Ascending aorta (tissue), 2 donors: ENCODE data around the gene HS3ST4. TPM values are rescaled to one million over a fixed set of nuclear protein-coding genes. Genes with fewer than 3 reads are reported as not detected.

Experiments used
- DNase-seq, 2 donors: peaks; one replicate each; pipeline ENCODE4 v3.0.0-alpha.2; 2019; ENCODE audit warnings: low spot score in 2 of 2
- H3K27ac ChIP-seq, 2 donors: fragments of 200-600 bp; sonication (generic); one replicate each; pipeline ENCODE4 v1.5.1; 2016 to 2017; ENCODE audit warnings: mild to moderate bottlenecking in 1 of 2
- H3K27me3 ChIP-seq: fragments of 200-600 bp; sonication (generic); one replicate; pipeline ENCODE4 v1.5.1; 2017
- H3K36me3 ChIP-seq, 2 donors: fragments of 200-600 bp; sonication (generic); one replicate each; pipeline ENCODE4 v1.5.1; 2016
- H3K4me1 ChIP-seq, 2 donors: fragments of 200-600 bp; sonication (generic); one replicate each; pipeline ENCODE4 v1.5.1; 2016 to 2017; ENCODE audit warnings: mild to moderate bottlenecking in 1 of 2
- H3K4me3 ChIP-seq, 2 donors: fragments of 200-600 bp; sonication (generic); one replicate each; pipeline ENCODE4 v1.5.1; 2016 to 2017; ENCODE audit warnings: mild to moderate bottlenecking in 1 of 2
- H3K9me3 ChIP-seq, 2 donors: fragments of 200-600 bp; sonication (generic); one replicate each; pipeline ENCODE4 v1.5.1; 2016
- intact Hi-C: fragments of 100-400 bp; cut with DNase I; formaldehyde crosslinking; loops from one replicate; pipeline ENCODE4 v1.15.1; 2023
- total RNA-seq: library from RNA; depleted of rRNA; stranded (reverse); fragments of >200 nt; gene quantifications from one replicate; pipeline ENCODE4 v1.1.0, GENCODE V29; 2016
- TF ChIP-seq, protein P1 (sequence below), 3 experiments: fragments of 200-600 bp in 2 of 3; fragments of 450-650 bp in 1 of 3; sonication (generic) in 2 of 3; IDR thresholded peaks; one replicate each; pipeline ENCODE4 v1.5.1; 2016 to 2019; ENCODE audit warnings: antibody characterized with exemption in 3 of 3, mild to moderate bottlenecking in 1 of 3, moderate library complexity in 1 of 3

HS3ST4 gene
- total RNA-seq, 1 donor from 2014 or later: not detected

DNA sequence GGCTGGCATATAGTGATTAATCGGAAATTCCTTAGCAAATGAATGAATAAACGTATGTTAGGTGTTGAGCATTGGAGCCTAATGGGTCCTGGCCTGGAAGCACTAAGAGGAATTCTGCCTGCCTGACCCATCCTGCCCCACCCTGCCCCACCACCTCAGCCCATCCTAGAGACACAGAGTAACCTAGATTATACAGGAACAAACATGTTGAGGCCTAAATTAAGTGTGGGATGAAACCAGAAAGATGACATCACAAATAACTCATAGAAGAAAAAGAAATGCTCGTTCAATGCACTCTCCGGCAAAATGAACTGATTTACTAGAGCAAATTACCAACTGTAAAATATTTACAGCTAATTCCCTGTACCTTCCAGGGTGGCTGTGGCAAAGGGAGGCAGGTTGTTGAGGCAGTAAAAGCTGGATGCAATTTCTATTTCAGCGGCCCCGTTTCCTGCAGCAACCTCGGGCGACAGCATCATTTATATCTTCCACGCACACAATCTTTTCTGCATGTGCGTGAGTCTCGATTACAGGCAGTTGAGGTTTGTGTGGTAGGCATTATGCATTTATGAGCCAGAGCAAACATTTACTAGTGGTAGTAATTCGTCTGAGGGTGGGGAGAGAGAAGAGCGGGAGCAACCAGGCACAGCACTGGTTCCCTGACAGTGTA is 417.2 kb downstream of the HS3ST4 start:
- no peaks in the 10 kb centered on the region for H3K36me3 ChIP-seq
- no peaks in the 10 kb centered on the region for H3K27me3 ChIP-seq
- no peaks in the 10 kb centered on the region for H3K9me3 ChIP-seq
- TF ChIP-seq, protein P1, sequence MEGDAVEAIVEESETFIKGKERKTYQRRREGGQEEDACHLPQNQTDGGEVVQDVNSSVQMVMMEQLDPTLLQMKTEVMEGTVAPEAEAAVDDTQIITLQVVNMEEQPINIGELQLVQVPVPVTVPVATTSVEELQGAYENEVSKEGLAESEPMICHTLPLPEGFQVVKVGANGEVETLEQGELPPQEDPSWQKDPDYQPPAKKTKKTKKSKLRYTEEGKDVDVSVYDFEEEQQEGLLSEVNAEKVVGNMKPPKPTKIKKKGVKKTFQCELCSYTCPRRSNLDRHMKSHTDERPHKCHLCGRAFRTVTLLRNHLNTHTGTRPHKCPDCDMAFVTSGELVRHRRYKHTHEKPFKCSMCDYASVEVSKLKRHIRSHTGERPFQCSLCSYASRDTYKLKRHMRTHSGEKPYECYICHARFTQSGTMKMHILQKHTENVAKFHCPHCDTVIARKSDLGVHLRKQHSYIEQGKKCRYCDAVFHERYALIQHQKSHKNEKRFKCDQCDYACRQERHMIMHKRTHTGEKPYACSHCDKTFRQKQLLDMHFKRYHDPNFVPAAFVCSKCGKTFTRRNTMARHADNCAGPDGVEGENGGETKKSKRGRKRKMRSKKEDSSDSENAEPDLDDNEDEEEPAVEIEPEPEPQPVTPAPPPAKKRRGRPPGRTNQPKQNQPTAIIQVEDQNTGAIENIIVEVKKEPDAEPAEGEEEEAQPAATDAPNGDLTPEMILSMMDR (IDR thresholded peaks at IDR 0.05): no peak
- intact Hi-C loops: no loop called here
- no peak overlapping the region for H3K27ac ChIP-seq
- H3K4me3 ChIP-seq: no peak overlapping the region
- no peaks in the 10 kb centered on the region for H3K4me1 ChIP-seq
- no peak for DNase-seq

DNA sequence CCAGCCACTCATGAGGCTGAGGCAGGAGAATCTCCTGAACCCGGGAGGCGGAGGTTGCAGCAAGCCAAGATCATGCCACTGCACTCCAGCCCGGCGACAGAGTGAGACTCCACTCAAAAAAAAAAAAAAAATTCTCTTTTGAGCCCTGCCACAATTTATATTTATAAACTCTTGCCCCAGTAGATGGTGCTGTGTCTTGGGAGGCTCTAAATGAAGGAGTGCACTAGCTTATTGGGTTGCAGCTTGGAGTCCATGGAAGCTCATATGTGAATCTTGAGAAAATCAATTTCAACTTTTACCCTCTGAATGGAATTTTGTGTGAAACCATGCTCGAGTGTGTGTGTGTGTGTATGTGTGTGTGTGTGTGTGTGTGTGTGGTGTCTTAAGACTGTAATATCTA is 420.1 kb downstream of the HS3ST4 start:
- intact Hi-C loops: no loop called here
- no peaks in the 10 kb centered on the region for H3K4me1 ChIP-seq
- H3K9me3 ChIP-seq: no peaks in the 10 kb centered on the region
- no peak overlapping the region for H3K4me3 ChIP-seq
- TF ChIP-seq, protein P1 (IDR thresholded peaks at IDR 0.05): no peak
- no peaks in the 10 kb centered on the region for H3K36me3 ChIP-seq
- no peaks in the 10 kb centered on the region for H3K27me3 ChIP-seq
- H3K27ac ChIP-seq: no peak overlapping the region
- no peak for DNase-seq

DNA sequence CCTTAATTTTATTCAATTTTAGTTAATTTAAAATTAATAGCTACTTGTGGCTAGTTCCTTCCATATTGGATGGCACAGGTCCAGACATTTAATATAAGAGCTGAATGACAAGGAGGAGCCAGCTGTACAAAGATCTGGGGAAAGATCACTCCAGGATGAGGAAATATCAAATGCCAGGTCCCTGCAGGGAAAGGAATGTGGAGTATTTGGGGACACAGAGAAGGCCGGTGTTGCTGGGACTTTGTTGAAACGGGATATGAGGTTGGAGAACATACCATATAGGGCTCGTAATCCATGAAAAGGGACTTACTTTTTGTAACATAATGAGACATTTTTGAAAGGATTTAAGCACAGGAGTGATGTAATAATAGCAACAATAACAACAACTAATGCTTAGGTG is 426.8 kb downstream of the HS3ST4 start:
- H3K4me3 ChIP-seq: no peak overlapping the region

DNA sequence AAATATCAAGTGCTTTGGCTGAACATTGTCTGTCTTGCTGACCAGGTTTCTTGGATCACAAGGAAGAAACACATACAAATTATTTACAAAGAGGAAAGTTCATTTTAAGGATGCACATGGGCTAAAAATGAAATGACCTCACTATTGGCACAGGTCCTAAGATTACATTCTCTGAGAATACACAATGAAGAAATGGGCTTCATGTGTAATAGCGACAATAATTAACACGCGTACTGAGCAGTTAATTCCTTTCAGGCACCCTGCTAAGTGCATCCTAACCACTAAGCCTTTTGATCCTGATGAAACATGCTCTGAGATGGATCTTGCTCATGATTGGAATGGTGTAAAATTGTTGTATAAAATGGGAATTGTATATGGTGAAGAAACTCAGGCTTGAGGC is 429.0 kb downstream of the HS3ST4 start:
- no peak for DNase-seq
- Histone ChIP-seq H3K36me3 (no peaks in the 10 kb centered on the region), H3K27me3 (no peaks in the 10 kb centered on the region), H3K4me1 (no peaks in the 10 kb centered on the region), H3K9me3 (no peaks in the 10 kb centered on the region), H3K27ac (no peak overlapping the region), H3K4me3 (no peak overlapping the region)
- intact Hi-C loops: no loop called here
- TF ChIP-seq, protein P1 (IDR thresholded peaks at IDR 0.05): no peak

More for the DNA sequence above, 426.8 kb downstream of the HS3ST4 start:
- Histone ChIP-seq H3K4me1 (no peaks in the 10 kb centered on the region), H3K27ac (no peak overlapping the region), H3K9me3 (no peaks in the 10 kb centered on the region), H3K36me3 (no peaks in the 10 kb centered on the region), H3K27me3 (no peaks in the 10 kb centered on the region)
- no peak for DNase-seq
- intact Hi-C loops: no loop called here
- TF ChIP-seq, protein P1 (IDR thresholded peaks at IDR 0.05): no peak

DNA sequence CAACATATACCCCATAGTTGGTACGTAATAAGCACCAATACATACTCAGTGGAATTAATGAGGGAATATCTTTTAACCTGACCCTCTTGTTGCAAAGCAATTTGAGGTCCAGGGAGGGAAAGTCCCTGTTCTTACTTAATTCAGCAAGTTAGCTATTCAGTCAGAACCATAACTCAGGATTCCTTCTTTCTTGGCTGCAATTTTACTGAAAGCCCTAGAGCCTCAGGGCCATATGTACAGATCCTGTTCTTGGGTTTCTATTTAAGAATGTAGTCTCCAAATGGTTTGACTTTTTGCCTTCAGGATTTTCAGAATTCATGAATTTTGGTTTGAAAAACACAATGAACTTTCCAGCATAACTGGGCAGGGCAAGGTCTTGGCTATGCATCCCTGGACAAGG is 436.5 kb downstream of the HS3ST4 start:
- Histone ChIP-seq H3K4me3 (no peak overlapping the region), H3K27ac (no peak overlapping the region), H3K9me3 (no peaks in the 10 kb centered on the region), H3K36me3 (no peaks in the 10 kb centered on the region), H3K4me1 (no peaks in the 10 kb centered on the region), H3K27me3 (no peaks in the 10 kb centered on the region)
- intact Hi-C loops: no loop called here
- TF ChIP-seq, protein P1 (IDR thresholded peaks at IDR 0.05): no peak
- DNase-seq: no peak

DNA sequence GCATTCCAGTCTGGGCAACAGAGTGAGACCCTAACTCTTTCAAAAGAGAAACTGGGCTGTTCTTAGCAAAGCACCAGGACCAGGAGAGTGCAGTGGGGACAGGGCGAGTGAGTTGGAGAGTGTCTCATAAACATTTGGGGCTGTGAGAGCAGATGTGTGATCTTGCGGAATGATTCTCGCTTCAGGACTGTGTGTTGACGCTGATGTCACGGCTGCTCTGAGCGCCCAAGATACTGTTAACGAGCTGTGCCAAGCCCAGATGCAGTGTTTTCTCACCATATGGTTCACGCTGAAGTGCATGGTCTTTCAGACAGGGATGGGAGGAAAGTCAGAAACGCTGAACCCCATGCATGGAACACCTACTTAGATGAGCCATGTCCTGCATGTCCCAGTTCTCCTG is 438.2 kb downstream of the HS3ST4 start:
- TF ChIP-seq, protein P1 (IDR thresholded peaks at IDR 0.05): no peak
- Histone ChIP-seq H3K27me3 (no peaks in the 10 kb centered on the region), H3K4me3 (no peak overlapping the region), H3K27ac (no peak overlapping the region), H3K9me3 (no peaks in the 10 kb centered on the region), H3K4me1 (no peaks in the 10 kb centered on the region), H3K36me3 (no peaks in the 10 kb centered on the region)
- intact Hi-C loops: no loop called here
- no peak for DNase-seq
